Measurements from ENCODE around the gene TDRD1.

TDRD1 gene

DNA sequence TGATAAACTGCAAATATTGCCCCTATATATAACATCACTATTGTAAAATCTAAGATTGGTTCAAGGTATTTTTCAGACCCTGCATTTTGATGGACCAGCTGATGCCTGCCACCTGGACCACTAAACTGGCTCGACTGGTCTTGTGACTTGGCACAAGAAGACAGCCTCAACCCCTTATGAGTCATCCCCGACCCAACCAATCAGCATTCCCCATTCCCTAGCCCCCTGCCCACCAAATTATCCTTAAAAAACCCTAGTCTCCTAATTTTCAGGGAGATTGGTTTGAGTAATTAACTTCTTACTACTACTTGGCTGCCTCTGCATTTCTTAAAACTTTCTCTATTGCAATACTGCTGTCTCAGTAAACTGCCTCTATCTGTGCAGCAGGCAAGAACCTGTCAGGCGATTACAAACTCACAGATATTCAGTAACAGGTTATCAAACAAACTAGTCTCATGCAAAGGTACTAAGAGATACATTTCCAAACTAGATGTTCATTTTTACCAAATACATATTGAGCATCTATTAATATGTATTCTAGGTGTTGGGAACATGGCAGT lies 10.6 kb upstream of the TDRD1 start:
- TF ChIP-seq GATA2 (IDR thresholded peaks at IDR 0.05; ENCODE audit: low read depth, low read length) (no peak), GATA3 (IDR thresholded peaks at IDR 0.05; ENCODE audit: low read depth, low read length) (no peak)

GRCh38 chr10:114172216-114172615 lies 6.9 kb upstream of the TDRD1 start:
- TF ChIP-seq GATA2 (IDR thresholded peaks at IDR 0.05; ENCODE audit: low read depth, low read length) = no peak
- no peak for TF ChIP-seq GATA3 (IDR thresholded peaks at IDR 0.05; ENCODE audit: low read depth, low read length)

GRCh38 chr10:114172776-114173602 lies 6.2 kb upstream of the TDRD1 start:
- TF ChIP-seq GATA2 (IDR thresholded peaks at IDR 0.05; ENCODE audit: low read depth, low read length) = no peak
- no peak for TF ChIP-seq GATA3 (IDR thresholded peaks at IDR 0.05; ENCODE audit: low read depth, low read length)

GRCh38 chr10:114173603-114173920 lies 5.6 kb upstream of the TDRD1 start:
- TF ChIP-seq GATA3 (IDR thresholded peaks at IDR 0.05; ENCODE audit: low read depth, low read length) (no peak), GATA2 (IDR thresholded peaks at IDR 0.05; ENCODE audit: low read depth, low read length) (no peak)

GRCh38 chr10:114173921-114174694 lies 5.0 kb upstream of the TDRD1 start, which contains the start of gene CCDC186:
TSS of gene CCDC186 (minus strand) at chr10:114174203. CDS start at chr10:114163268, 10,935 bp downstream.
- TF ChIP-seq GATA2 (IDR thresholded peaks at IDR 0.05; ENCODE audit: low read depth, low read length) (no peak), GATA3 (IDR thresholded peaks at IDR 0.05; ENCODE audit: low read depth, low read length) (no peak)

DNA sequence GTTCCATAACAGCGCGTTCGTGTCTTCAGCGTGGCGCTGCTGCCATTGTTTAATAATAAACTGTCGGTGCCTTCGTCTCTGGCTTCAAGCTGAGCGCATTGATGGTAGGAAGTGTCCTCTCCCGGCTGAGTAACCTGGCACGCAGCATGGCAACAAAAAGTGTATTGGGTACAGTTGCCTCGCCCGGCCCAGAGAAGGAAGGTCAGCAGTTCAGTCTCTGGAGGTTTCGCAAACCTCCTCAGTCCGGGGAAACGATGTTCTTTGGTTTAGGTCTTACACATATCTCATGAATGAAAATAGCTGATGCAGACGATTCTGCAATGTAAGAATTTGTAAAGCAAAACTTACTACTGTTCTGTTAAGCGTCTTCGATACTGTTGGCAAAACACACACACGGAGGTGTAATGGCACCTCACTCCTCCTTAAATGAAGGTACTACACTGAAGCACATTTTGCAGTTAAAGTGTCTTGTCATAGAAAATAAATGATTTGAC lies 4.4 kb upstream of the TDRD1 start:
- TF ChIP-seq GATA2 (IDR thresholded peaks at IDR 0.05; ENCODE audit: low read depth, low read length) (no peak), GATA3 (IDR thresholded peaks at IDR 0.05; ENCODE audit: low read depth, low read length) (no peak)

GRCh38 chr10:114175667-114176066 lies 3.5 kb upstream of the TDRD1 start:
- TF ChIP-seq GATA2 (IDR thresholded peaks at IDR 0.05; ENCODE audit: low read depth, low read length) (no peak), GATA3 (IDR thresholded peaks at IDR 0.05; ENCODE audit: low read depth, low read length) (no peak)

DNA sequence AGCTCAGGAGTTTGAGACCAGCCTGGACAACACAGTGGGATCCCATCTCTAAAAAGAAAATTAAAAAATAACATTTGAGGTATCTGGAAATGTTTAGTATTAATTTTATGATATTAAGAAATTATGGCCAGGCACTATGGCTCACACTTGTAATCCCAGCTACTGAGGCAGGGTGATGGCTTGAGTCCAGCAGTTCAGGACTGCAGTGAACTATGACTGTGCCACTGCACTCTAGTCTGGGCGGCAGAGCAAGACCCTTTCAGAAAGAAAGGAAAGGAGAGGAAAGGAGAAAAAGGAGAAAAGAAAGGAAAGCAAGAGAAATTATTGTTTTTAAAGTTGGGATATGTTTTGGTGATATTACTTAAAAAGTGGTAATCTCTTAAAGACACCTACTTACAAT lies 2.6 kb upstream of the TDRD1 start:
- TF ChIP-seq GATA2 (IDR thresholded peaks at IDR 0.05; ENCODE audit: low read depth, low read length) (no peak), GATA3 (IDR thresholded peaks at IDR 0.05; ENCODE audit: low read depth, low read length) (no peak)

DNA sequence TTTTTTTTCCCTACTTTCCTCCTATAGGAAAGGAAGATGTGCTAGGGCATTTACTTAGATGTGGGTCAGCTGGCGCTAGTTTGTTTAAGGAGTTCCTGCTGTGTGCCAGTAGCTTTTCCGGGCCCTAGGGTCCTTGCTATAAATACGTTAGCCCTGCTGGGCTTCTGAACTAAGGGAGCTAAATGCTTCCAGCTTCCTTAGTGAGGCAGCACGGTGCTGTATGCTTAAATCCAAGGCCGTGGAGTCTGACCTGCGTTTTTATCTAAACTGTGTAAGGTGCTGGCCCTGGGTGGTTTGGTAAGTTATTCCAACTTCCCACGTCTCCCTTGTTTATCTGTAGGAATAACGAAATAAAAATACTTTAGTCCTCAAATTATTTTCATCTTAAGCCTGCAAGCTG lies 594 bp downstream of the TDRD1 start:
- no peak for TF ChIP-seq GATA3 (IDR thresholded peaks at IDR 0.05; ENCODE audit: low read depth, low read length)
- no peak for TF ChIP-seq GATA2 (IDR thresholded peaks at IDR 0.05; ENCODE audit: low read depth, low read length)

- TF ChIP-seq GATA2 (IDR thresholded peaks at IDR 0.05; ENCODE audit: low read depth, low read length) = no peak
- TF ChIP-seq GATA3 (IDR thresholded peaks at IDR 0.05; ENCODE audit: low read depth, low read length) = no peak
Observed at GRCh38 chr10:114180937-114181336, 1.8 kb downstream of the TDRD1 start.

DNA sequence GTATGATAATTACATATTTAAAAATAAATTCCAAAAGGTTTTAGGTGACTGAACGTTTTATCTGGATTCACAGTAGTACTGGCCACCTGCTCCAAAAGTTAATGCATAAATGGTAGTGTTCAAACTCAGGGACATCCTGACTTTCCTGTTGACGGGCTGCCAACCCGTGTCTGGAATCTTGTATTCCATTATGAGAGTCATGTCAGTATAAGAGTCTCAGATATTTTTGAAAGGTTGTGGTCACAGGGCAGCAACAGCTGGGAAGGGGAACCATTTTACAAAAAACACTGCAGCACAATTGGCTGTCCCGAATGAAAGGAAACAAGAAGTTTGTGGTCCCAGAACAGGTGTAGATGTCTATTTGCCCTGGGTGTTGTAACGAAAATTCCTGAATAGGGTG lies 2.8 kb downstream of the TDRD1 start:
- no peak for TF ChIP-seq GATA3 (IDR thresholded peaks at IDR 0.05; ENCODE audit: low read depth, low read length)
- TF ChIP-seq GATA2 (IDR thresholded peaks at IDR 0.05; ENCODE audit: low read depth, low read length) = no peak

DNA sequence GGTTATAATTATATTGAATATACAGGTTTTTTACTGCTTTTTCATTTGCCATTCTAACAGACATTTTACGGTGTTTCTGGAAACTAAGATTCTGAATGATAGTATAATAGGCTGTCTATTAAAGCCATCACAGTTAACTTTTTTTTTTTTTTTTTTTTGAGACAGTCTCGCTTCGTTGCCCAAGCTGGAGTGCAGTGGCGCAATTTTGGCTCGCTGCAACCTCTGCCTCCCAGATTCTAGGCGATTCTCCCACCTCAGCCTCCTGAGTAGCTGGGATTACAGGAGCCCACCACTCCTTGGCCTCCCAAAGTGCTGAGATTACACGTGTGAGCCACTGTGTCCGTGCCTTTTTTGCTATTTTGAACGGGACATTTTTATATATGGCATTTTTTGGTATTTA lies 4.4 kb downstream of the TDRD1 start:
- TF ChIP-seq GATA3 (IDR thresholded peaks at IDR 0.05; ENCODE audit: low read depth, low read length) (no peak), GATA2 (IDR thresholded peaks at IDR 0.05; ENCODE audit: low read depth, low read length) (no peak)

DNA sequence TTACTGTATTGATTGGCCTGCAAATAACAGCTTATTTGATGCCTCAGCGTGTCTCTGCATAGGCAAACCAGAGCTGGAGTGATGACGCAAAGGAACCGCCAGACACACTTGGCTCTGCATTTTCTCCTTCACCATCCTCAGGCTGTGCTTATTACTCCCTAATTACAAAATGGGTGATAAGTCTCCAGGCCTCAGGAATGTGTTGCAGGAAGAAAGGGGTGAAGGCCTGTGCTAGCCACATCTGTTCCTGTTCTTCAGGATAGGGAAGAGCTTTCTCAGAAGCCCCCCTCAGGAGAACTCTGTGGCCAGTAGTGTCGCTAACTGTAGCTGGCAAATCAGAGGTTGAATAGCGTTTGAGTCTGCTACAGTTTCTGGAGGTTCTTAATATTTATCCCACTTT lies 5.1 kb downstream of the TDRD1 start:
- no peak for TF ChIP-seq GATA2 (IDR thresholded peaks at IDR 0.05; ENCODE audit: low read depth, low read length)
- TF ChIP-seq GATA3 (IDR thresholded peaks at IDR 0.05; ENCODE audit: low read depth, low read length) = no peak

DNA sequence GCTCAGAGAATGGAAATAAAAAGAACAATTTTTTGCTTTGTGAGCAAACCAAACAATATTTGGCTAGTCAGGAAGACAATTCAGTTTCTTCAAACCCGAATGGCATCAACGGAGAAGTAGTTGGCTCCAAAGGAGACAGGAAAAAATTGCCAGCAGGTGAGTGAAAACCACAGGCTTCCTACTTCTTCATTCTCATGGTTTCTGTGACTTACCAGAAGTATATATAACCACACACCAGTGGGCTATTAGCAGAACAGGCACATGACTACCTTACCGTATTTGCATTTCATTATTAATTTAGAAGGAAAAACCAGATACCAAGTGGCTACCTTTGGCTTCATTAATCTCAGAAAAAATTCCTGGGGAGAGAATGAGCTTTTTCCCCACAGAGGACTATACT lies 8.8 kb downstream of the TDRD1 start:
- TF ChIP-seq GATA2 (IDR thresholded peaks at IDR 0.05; ENCODE audit: low read depth, low read length) (no peak), GATA3 (IDR thresholded peaks at IDR 0.05; ENCODE audit: low read depth, low read length) (no peak)

All from SH-SY5Y (cell line).